ENCODE data around the gene PCSK5.
"Not testable (repeated sequence)": the region's sequence is repeated elsewhere in the genome, so short reads cannot be mapped to it uniquely, and the experiment has no call there.

Gene PCSK5

GRCh38 chr9:76358628-76359280 is 468.3 kb downstream of the PCSK5 start:
- H3K4me3 ChIP-seq (ENCODE audit: low read depth in 1 of 2, low read length in 1 of 2): no peak overlapping the region
- H3K27ac ChIP-seq: no peak overlapping the region
- no peak for TF ChIP-seq CTCF (IDR thresholded peaks at IDR 0.05)
- peaks cover 2 to 7% of the 10 kb centered on the region in 2 experiments for H3K4me1 ChIP-seq (ENCODE audit: control insufficient read depth in 1 of 2, insufficient read depth in 1 of 2, low read depth in 1 of 2, low read length in 1 of 2)
- H3K27me3 ChIP-seq: no peaks in the 10 kb centered on the region
- no peaks in the 10 kb centered on the region for H3K9me3 ChIP-seq
- H3K36me3 ChIP-seq: no peaks in the 10 kb centered on the region

DNA sequence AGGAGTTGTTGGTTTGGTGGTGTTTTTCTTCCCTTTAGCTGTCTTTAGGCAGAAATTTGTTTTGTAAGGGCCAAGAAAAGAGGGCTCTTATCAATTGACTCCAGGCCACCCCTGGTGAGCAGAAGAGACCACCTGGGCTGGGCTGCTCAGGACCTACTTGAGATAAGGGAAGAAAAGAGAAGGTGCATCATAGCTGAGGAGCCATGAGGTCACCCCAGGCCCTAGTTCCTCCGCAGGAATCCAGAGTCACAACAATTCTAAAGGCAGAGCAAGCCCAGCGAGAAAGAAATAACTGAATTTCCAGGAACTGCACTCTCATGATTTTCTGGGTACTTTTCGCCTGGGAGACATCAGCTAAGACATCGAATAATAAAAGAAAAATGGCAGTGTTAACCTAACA is 468.9 kb downstream of the PCSK5 start:
- no peak for TF ChIP-seq CTCF (IDR thresholded peaks at IDR 0.05)
- Histone ChIP-seq H3K36me3 (no peaks in the 10 kb centered on the region), H3K27ac (no peak overlapping the region), H3K4me3 (ENCODE audit: low read depth in 1 of 2, low read length in 1 of 2) (no peak overlapping the region), H3K27me3 (no peaks in the 10 kb centered on the region), H3K4me1 (ENCODE audit: control insufficient read depth in 1 of 2, insufficient read depth in 1 of 2, low read depth in 1 of 2, low read length in 1 of 2) (peaks cover 2 to 7% of the 10 kb centered on the region in 2 experiments), H3K9me3 (no peaks in the 10 kb centered on the region)

GRCh38 chr9:76359766-76360165 is 469.3 kb downstream of the PCSK5 start:
- Histone ChIP-seq H3K9me3 (no peaks in the 10 kb centered on the region), H3K36me3 (no peaks in the 10 kb centered on the region), H3K4me1 (ENCODE audit: control insufficient read depth in 1 of 2, insufficient read depth in 1 of 2, low read depth in 1 of 2, low read length in 1 of 2) (peaks cover 2 to 7% of the 10 kb centered on the region in 2 experiments), H3K4me3 (ENCODE audit: low read depth in 1 of 2, low read length in 1 of 2) (no peak overlapping the region), H3K27ac (no peak overlapping the region), H3K27me3 (no peaks in the 10 kb centered on the region)
- TF ChIP-seq CTCF (IDR thresholded peaks at IDR 0.05): no peak

DNA sequence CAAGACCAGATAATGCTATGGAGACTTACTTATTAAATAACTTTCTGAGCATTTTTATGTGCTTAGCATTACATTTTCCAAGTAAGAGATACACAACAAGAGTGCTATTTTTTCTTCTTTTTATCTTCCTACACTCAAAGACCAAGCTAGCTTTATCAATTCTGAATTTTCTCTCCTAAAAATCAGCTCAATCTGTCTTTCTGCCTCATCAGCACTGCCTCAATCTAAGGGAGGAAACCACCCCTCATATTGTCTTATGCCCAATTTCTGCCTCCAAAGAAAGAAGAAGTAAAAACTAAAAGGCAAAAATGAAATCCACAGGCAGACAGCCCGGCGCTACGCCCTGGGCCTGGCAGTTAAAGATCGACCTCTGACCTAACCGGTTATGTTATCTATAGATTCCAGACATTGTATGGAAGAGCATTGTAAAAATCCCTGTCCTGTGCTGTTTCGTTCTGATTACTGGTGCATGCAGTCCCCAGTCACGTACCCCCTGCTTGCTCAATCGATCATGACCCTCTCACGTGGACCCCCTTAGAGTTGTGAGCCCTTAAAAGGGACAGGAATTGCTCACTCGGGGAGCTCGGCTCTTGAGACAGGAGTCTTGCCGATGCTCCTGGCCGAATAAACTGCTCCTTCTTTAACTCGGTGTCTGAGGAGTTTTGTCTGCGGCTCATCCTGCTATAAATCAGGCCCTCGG is 472.0 kb downstream of the PCSK5 start:
- not testable (repeated sequence) for H3K27me3 ChIP-seq; H3K4me1 ChIP-seq (ENCODE audit: control insufficient read depth in 1 of 2, insufficient read depth in 1 of 2, low read depth in 1 of 2, low read length in 1 of 2); H3K9me3 ChIP-seq; H3K4me3 ChIP-seq (ENCODE audit: low read depth in 1 of 2, low read length in 1 of 2); H3K27ac ChIP-seq; H3K36me3 ChIP-seq

GRCh38 chr9:76363032-76363395 is 472.5 kb downstream of the PCSK5 start:
- no peak for TF ChIP-seq CTCF (IDR thresholded peaks at IDR 0.05)
- peaks cover 2 to 7% of the 10 kb centered on the region in 2 experiments for H3K4me1 ChIP-seq (ENCODE audit: control insufficient read depth in 1 of 2, insufficient read depth in 1 of 2, low read depth in 1 of 2, low read length in 1 of 2)
- H3K27ac ChIP-seq: no peak overlapping the region
- no peaks in the 10 kb centered on the region for H3K36me3 ChIP-seq
- no peak overlapping the region for H3K4me3 ChIP-seq (ENCODE audit: low read depth in 1 of 2, low read length in 1 of 2)
- H3K27me3 ChIP-seq: no peaks in the 10 kb centered on the region
- no peaks in the 10 kb centered on the region for H3K9me3 ChIP-seq

GRCh38 chr9:76365028-76365427 is 474.6 kb downstream of the PCSK5 start:
- no peaks in the 10 kb centered on the region for H3K9me3 ChIP-seq
- no peak overlapping the region for H3K27ac ChIP-seq
- no peaks in the 10 kb centered on the region for H3K36me3 ChIP-seq
- no peaks in the 10 kb centered on the region for H3K4me1 ChIP-seq (ENCODE audit: control insufficient read depth in 1 of 2, insufficient read depth in 1 of 2, low read depth in 1 of 2, low read length in 1 of 2)
- no peaks in the 10 kb centered on the region for H3K27me3 ChIP-seq
- TF ChIP-seq CTCF (IDR thresholded peaks at IDR 0.05): no peak
- H3K4me3 ChIP-seq (ENCODE audit: low read depth in 1 of 2, low read length in 1 of 2): no peak overlapping the region
